Effector memory CD8-positive, alpha-beta T cell (primary cell): ENCODE data around the gene IPO13.

Source experiments
- ATAC-seq: fragments of 150-1000 bp; cut with Tn5 transposase; replicated peaks from 2 replicates; pipeline ENCODE4 v1.10.0; 2021; ENCODE audit warnings: mild to moderate bottlenecking, moderate library complexity
- DNase-seq, 3 experiments: peaks; one replicate each; pipeline ENCODE4 v3.0.0; 2021
- H3K27ac Mint-ChIP-seq, 2 donors: one replicate each; pipeline ENCODE4 v1.8.0; 2022; ENCODE audit warnings: mild to moderate bottlenecking in 2 of 2, mixed read lengths in 2 of 2, moderate library complexity in 2 of 2
- H3K27me3 Mint-ChIP-seq, 2 donors: one replicate each; pipeline ENCODE4 v1.8.0; 2022; ENCODE audit warnings: mixed read lengths in 2 of 2
- H3K36me3 Mint-ChIP-seq: one replicate; pipeline ENCODE4 v1.8.0; 2022; ENCODE audit warnings: mild to moderate bottlenecking, moderate library complexity, mixed read lengths; ENCODE audit not compliant: insufficient read depth
- H3K4me1 Mint-ChIP-seq, 2 donors: one replicate each; pipeline ENCODE4 v1.8.0; 2022; ENCODE audit warnings: low read depth in 2 of 2, mixed read lengths in 2 of 2
- H3K4me3 Mint-ChIP-seq, 2 donors: one replicate each; pipeline ENCODE4 v1.8.0; 2022; ENCODE audit warnings: mild to moderate bottlenecking in 2 of 2, mixed read lengths in 2 of 2, moderate library complexity in 2 of 2
- H3K9me3 Mint-ChIP-seq, 2 donors: one replicate each; pipeline ENCODE4 v1.8.0; 2022; ENCODE audit warnings: mixed read lengths in 2 of 2
- total RNA-seq, 9 experiments: gene quantifications; one replicate each; lab custom pipeline; 2026; lab: John Stamatoyannopoulos, UW

The IPO13 gene, protein sequence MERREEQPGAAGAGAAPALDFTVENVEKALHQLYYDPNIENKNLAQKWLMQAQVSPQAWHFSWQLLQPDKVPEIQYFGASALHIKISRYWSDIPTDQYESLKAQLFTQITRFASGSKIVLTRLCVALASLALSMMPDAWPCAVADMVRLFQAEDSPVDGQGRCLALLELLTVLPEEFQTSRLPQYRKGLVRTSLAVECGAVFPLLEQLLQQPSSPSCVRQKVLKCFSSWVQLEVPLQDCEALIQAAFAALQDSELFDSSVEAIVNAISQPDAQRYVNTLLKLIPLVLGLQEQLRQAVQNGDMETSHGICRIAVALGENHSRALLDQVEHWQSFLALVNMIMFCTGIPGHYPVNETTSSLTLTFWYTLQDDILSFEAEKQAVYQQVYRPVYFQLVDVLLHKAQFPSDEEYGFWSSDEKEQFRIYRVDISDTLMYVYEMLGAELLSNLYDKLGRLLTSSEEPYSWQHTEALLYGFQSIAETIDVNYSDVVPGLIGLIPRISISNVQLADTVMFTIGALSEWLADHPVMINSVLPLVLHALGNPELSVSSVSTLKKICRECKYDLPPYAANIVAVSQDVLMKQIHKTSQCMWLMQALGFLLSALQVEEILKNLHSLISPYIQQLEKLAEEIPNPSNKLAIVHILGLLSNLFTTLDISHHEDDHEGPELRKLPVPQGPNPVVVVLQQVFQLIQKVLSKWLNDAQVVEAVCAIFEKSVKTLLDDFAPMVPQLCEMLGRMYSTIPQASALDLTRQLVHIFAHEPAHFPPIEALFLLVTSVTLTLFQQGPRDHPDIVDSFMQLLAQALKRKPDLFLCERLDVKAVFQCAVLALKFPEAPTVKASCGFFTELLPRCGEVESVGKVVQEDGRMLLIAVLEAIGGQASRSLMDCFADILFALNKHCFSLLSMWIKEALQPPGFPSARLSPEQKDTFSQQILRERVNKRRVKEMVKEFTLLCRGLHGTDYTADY
- total RNA-seq: 23.5 to 43.5 (median 36.5) reads per million in 9 experiments

DNA sequence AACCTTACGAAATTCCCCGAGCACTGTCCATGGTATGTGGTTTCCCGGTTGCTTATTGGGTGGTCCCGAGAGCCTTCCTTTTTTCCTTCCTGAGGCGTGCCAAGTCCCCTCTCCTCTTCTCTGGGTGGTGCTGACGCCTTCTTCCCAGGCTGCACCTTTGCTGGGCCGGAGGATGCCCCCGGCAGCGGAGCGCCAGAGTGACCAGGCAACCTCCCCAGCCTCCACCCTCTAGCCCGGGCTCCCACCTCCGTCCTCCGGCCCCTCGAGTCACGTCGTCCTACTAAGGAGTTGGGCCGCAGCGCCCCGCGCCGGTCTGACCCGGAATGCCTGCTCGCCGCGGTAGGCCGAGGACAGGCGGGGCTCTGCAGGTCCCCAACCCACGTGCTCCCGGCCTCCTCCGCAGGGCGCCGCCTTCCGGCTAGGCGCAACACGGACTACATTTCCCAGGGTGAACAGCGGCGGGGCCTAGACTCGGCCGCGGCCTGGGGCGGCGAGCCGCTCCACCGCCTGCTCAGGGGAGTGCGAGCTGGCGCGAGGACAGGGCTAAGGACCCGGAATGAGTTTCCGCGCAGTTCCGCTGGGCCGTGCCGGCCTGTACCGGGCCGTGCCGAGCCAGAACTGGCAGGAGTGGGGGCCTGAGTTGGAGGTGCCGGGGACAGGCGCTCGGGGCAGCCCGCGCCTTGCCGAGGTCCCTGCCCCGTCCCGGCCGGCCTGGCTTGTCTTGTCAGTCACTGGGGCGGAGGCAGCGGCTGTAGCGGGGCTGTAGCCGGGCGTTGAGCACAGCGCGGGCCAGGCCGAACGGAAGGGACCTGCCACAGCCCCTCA, at the start of gene IPO13:
Gene IPO13, plus strand, starts transcription at position 715 of the 825 bp plus-strand sequence. CDS start 651 bp downstream, outside the sequence.
- peaks cover 3% of the 10 kb centered on the region for H3K36me3 Mint-ChIP-seq
- ATAC-seq (peak; percentile 96), DNase-seq (peak; percentile 94 to 98 (median 96))
- H3K27ac Mint-ChIP-seq: peak within 1 kb of the TSS; percentile 94 to 98
- no peaks in the 10 kb centered on the region for H3K9me3 Mint-ChIP-seq
- peak within 1 kb of the TSS; percentile 94 to 96 for H3K4me3 Mint-ChIP-seq
- peaks cover 34 to 65% of the 10 kb centered on the region in 2 donors for H3K4me1 Mint-ChIP-seq
- H3K27me3 Mint-ChIP-seq: no peaks in the 10 kb centered on the region

DNA sequence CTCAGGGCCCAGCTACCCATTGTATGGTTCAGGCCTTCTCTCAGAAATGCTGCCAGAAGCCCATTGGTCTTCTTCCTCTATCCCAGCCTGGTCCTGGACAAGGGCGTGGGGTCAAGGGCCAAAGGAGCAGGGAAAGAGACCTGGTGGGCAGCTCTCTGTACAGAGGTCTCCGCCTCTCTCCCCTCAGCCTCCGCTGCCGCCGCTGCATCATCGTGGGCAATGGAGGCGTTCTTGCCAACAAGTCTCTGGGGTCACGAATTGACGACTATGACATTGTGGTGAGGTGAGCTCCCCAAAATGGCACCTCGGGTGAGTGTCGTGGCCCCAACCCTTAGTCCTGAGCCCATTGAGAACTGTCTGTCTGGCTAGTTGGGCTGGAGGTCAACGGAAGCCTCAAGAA, 47.8 kb upstream of the IPO13 start:
- no peak for DNase-seq
- no peaks in the 10 kb centered on the region for H3K27me3 Mint-ChIP-seq
- ATAC-seq: no peak
- no peaks in the 10 kb centered on the region for H3K9me3 Mint-ChIP-seq
- H3K27ac Mint-ChIP-seq: no peak overlapping the region
- H3K4me1 Mint-ChIP-seq: no peaks in the 10 kb centered on the region
- H3K36me3 Mint-ChIP-seq: no peaks in the 10 kb centered on the region
- H3K4me3 Mint-ChIP-seq: no peak overlapping the region

DNA sequence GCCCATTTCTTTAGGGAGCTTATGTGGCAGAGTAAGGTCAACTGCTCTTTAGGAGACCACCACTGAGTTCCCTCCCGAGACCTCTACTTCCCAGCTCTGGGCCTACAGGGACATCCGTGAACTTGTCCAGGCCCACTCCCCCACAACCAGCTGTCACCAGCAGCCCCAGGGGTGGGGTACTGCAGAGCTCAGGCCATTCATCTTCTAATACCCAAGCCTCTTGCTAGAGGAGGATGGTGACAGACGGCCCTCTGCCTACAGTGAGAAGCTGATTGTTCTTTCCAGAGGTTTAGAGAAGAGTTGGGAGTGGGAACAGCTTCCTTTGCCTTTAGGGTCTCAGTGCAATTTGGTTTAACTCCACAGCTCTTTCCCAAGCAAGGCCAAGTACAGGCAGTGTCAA, 46.4 kb upstream of the IPO13 start:
- H3K9me3 Mint-ChIP-seq: no peaks in the 10 kb centered on the region
- H3K4me3 Mint-ChIP-seq: no peak overlapping the region
- no peak for DNase-seq
- no peaks in the 10 kb centered on the region for H3K36me3 Mint-ChIP-seq
- no peaks in the 10 kb centered on the region for H3K27me3 Mint-ChIP-seq
- no peak overlapping the region for H3K27ac Mint-ChIP-seq
- no peak for ATAC-seq
- H3K4me1 Mint-ChIP-seq: no peaks in the 10 kb centered on the region

DNA sequence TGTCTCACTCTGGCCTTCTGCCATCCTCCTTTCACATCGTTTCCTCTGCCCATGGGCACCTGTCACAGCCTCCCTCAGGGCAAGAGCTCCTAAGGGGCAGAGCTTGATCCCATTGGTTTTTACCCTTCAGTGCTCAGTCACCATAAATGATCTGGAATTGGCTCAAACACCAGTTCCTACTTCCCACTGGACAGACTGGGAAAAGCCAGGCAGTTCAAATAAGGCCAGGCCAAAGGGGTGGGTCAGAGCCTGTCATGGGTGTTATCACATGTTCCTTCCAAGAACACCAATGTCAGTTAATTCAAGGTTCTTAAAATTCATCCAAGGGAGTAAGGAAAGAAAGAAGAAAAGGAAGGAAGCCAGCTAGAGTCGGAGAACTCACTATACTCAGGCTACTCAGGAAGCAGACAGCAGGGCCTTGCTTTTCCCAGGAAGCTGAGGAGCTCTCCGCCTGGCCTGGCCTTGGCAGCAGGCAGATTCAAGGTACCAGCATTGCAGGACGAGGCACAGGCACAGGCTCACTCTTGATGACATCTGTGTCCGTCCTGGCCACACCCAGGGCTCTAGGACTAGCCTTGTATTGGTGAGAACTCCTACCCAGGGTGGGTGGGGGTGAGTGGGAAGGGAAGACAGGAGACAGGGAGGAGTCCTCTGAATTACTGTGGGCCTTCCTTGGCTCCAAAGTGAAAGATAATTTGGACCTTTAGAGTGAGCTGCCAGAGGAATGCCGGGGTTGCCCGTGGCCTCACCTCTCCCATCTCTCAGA, 45.4 kb upstream of the IPO13 start:
- Mint-ChIP-seq H3K4me3 (no peak overlapping the region), H3K36me3 (no peaks in the 10 kb centered on the region), H3K4me1 (no peaks in the 10 kb centered on the region), H3K27ac (peak overlapping the region in 1 of 2 donors; percentile 52), H3K9me3 (no peaks in the 10 kb centered on the region), H3K27me3 (no peaks in the 10 kb centered on the region)
- ATAC-seq (no peak), DNase-seq (no peak)

DNA sequence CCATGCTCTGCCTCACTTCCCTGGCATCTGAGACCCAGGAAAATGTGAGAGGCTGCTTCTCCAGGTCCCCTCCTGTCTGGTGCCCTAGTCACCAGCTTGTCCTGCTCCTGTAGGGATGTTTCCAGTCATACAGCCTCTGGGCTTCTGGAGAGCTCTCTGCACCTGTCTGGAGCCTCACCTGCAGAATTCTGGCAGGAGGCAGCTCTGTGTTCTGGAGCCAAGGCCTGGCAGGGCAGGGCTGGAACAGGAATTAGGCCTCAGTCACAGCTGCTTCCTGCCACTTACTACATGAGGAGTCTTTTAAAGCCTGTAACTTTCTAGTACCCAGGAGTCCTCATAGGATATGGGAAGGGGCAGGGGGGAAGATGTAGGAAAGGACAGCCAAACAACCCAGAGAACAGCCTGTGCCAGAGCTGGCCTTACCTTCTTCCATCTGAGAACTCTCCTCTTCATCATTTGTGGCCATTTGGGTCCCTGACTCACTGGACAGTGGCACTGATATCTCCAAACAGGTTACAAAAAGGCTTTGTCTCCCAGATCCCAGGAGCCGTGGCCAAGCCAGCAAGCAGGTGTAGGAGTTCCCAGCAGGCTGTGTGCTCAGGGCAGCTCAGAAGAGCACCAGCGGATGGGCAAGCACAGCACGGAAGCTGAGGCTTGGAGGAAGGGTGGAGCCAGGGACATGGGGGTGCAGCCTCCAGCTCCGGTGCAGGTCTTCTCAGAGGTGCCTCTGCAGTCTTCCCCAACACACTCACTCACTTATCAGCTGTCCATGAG, 44.5 kb upstream of the IPO13 start:
- H3K4me3 Mint-ChIP-seq: peak overlapping the region in 1 of 2 donors; percentile 51

DNA sequence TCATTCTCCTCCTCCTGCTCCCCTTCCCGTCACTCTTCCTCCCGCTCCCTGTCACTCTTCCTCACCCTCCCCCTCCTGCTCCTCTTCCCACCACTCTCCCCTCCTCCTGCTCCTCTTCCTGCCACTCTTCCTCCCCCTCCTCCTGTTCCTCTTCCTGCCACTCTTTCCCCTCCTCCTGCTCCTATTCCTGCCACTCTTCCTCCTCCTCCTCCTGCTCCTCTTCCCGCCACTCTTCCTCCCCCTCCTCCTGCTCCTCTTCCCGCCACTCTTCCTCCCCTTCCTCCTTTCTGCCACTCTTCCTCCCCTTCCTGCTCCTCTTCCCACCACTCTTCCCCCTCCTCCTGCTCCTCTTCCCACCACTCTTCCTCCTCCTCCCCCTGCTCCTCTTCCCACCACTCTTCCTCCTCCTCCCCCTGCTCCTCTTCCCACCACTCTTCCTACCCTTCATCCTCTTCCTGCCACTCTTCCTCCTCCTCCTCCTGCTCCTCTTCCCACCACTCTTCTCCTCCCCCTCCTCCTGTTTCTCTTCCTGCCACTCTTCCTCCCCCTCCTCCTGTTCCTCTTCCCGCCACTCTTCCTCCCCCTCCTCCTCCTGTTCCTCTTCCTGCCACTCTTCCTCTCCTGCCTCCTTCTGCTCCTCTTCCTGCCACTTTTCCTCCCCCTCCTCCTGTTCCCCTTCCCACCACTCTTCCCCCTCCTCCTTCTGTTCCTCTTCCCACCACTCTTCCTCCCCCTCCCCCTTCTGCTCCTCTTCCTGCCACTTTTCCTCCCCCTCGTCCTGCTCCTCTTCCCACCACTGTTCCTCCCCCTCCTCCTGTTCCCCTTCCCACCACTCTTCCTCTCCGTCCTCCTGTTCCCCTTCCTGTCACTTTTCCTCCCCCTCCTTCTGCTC, 41.8 kb upstream of the IPO13 start:
- H3K4me1 Mint-ChIP-seq: no peaks in the 10 kb centered on the region
- DNase-seq (no peak), ATAC-seq (no peak)
- H3K36me3 Mint-ChIP-seq: no peaks in the 10 kb centered on the region
- H3K27me3 Mint-ChIP-seq: no peaks in the 10 kb centered on the region
- H3K9me3 Mint-ChIP-seq: no peaks in the 10 kb centered on the region
- no peak overlapping the region for H3K4me3 Mint-ChIP-seq
- H3K27ac Mint-ChIP-seq: no peak overlapping the region

More for the DNA sequence above, 44.5 kb upstream of the IPO13 start:
- no peak for DNase-seq
- no peaks in the 10 kb centered on the region for H3K4me1 Mint-ChIP-seq
- no peaks in the 10 kb centered on the region for H3K36me3 Mint-ChIP-seq
- H3K27ac Mint-ChIP-seq: peak overlapping the region; percentile 12 to 52
- H3K9me3 Mint-ChIP-seq: no peaks in the 10 kb centered on the region
- no peak for ATAC-seq
- no peaks in the 10 kb centered on the region for H3K27me3 Mint-ChIP-seq

DNA sequence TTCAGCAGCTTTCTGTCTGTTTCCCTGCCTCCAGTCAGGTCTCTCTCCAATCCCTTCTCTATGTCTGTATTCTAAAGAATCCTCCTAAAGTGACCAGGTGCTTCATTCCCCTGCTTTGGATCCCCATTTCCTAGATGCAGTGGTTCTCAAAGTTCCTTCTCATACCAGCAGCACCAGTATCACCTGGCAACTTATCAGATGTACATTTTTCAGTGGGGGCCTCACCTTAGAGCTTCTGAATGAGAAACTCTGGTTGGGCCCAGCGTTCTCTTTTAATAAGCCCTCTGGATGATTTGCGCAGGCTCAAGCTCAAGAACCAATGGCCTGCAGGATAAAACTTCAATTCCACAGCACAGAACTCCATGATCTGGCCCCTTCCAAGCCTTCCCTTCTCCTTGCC, 38.5 kb upstream of the IPO13 start:
- peaks cover 3% of the 10 kb centered on the region for H3K36me3 Mint-ChIP-seq
- ATAC-seq: no peak
- no peaks in the 10 kb centered on the region for H3K9me3 Mint-ChIP-seq
- peak overlapping the region; percentile 3 to 61 for H3K27ac Mint-ChIP-seq
- DNase-seq: no peak
- no peaks in the 10 kb centered on the region for H3K27me3 Mint-ChIP-seq
- H3K4me1 Mint-ChIP-seq: no peaks in the 10 kb centered on the region
- H3K4me3 Mint-ChIP-seq: no peak overlapping the region

DNA sequence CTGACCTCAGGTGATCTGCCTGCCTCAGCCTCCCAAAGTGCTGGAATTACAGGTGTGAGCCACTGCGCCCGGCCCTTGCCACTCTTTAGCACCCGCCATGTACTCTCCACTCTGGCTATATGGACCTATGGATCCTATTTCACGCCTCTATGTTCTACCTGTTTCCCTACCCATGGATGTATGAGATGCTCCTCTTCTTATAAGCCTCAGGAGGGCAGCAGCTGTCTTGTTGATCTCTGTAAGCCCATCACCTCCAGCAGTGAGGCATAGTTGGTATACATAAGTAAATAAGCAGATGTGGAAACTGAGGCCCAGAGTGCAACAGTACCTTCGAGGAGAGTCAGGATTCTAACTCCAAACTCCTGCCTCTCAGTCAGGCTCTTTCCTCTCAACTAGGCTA, 37.9 kb upstream of the IPO13 start:
- H3K4me3 Mint-ChIP-seq: no peak overlapping the region
- no peaks in the 10 kb centered on the region for H3K4me1 Mint-ChIP-seq
- H3K27ac Mint-ChIP-seq: peak overlapping the region in 1 of 2 donors; percentile 61

DNA sequence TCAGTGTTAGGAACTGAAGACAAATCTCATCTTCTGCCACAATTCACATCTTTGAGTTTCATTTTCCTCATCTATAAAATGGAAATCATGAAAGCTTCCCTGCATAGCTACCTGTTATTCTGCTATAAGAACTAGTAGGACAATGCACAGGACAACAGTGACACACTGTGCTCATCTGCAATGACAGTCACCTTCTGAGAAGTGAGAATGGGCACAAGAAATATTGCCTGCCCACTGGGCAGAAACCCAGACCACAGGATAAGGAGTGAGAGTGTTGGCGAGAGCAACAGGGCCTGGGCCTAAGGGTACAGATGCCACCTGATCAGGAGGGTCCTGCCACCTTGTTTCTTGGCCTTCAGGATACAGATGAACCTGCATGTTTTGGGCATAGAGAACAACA, 36.4 kb upstream of the IPO13 start:
- Mint-ChIP-seq H3K4me1 (no peaks in the 10 kb centered on the region), H3K27me3 (no peaks in the 10 kb centered on the region), H3K4me3 (no peak overlapping the region), H3K36me3 (peaks cover 3% of the 10 kb centered on the region), H3K9me3 (no peaks in the 10 kb centered on the region), H3K27ac (no peak overlapping the region)
- DNase-seq (no peak), ATAC-seq (no peak)

More for the DNA sequence above, 37.9 kb upstream of the IPO13 start:
- Mint-ChIP-seq H3K36me3 (peaks cover 3% of the 10 kb centered on the region), H3K27me3 (no peaks in the 10 kb centered on the region), H3K9me3 (no peaks in the 10 kb centered on the region)
- no peak for DNase-seq
- no peak for ATAC-seq

DNA sequence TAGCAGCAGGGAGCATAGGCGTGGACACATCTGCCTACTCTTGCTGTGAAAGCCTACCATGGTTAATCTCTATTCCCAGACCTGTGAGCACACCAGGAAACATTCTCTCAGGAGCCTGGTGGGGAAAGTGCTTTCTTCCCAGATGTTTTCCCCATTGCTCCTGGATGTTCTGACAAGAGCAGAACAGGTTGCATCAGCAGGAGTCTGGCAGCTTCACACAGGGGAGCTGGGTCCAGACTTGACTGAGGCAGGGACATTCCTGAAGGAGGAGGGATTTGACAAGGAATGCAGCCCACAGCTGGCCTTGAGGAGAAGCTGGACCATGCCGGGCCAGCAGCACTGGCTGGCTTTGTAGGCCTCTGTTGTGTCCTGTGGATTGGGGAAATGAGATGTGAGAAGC, 34.1 kb upstream of the IPO13 start:
- peaks cover 3% of the 10 kb centered on the region for H3K36me3 Mint-ChIP-seq
- H3K27me3 Mint-ChIP-seq: no peaks in the 10 kb centered on the region
- H3K9me3 Mint-ChIP-seq: no peaks in the 10 kb centered on the region
- no peak overlapping the region for H3K4me3 Mint-ChIP-seq
- DNase-seq: no peak
- no peaks in the 10 kb centered on the region for H3K4me1 Mint-ChIP-seq
- ATAC-seq: no peak
- peak overlapping the region in 1 of 2 donors; percentile 16 for H3K27ac Mint-ChIP-seq

DNA sequence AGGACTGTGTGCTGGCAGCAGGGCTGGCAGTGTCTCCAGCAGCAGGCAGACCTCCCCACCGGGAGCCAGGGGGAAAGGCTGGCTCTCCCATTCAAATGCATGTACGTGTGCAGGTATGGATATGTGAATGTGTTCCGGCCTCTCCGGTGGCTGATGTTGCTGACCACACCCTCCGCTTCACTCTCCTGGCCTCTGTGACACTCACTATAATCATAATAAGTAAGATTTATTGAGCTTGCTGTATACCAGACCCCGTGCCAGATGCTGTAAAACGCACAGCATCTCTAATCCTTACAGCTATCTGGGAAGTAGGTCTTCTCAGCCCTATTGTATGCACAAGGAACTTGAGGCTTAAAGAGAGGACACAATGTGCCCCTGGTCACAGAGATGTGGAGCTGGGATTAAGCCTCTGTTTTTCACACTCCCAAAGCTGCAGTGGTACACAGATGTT, 33.7 kb upstream of the IPO13 start:
- Mint-ChIP-seq H3K4me1 (no peaks in the 10 kb centered on the region), H3K27me3 (no peaks in the 10 kb centered on the region), H3K27ac (peak overlapping the region in 1 of 2 donors; percentile 16), H3K4me3 (no peak overlapping the region), H3K9me3 (no peaks in the 10 kb centered on the region), H3K36me3 (peaks cover 3% of the 10 kb centered on the region)
- DNase-seq: no peak
- no peak for ATAC-seq
